Motor neuron (in vitro differentiated cells): Measurements from ENCODE around the gene IL23A. TPM values are rescaled to one million over a fixed set of nuclear protein-coding genes. Genes with fewer than 3 reads are reported as not detected.

Experiments used
- ATAC-seq, 8 experiments: fragments of 200-7000 bp; cut with Tn5 transposase; replicated peaks in 6 of 8; 2 replicates each; pipeline ENCODE4 v1.8.0; 2021; ENCODE audit warnings: mild to moderate bottlenecking in 8 of 8, moderate library complexity in 8 of 8
- H3K27ac ChIP-seq, 2 donors: fragments of 250-450 bp; sonication (Bioruptor Pico); 2 replicates each; pipeline ENCODE4 v1.9.0; 2021; ENCODE audit warnings: antibody characterized with exemption in 2 of 2, mild to moderate bottlenecking in 2 of 2, moderate library complexity in 1 of 2
- H3K4me1 ChIP-seq, 2 donors: fragments of 250-450 bp; sonication (Bioruptor Pico); replicated peaks in 1 of 2; 2 replicates each; pipeline ENCODE4 v1.6.1; 2021; ENCODE audit warnings: antibody characterized with exemption in 2 of 2, mild to moderate bottlenecking in 2 of 2, moderate library complexity in 1 of 2
- H3K4me3 ChIP-seq, 5 donors: fragments of 250-450 bp; sonication (Bioruptor Pico); 2 replicates each; pipeline ENCODE4 v1.9.0; 2021; ENCODE audit warnings: antibody characterized with exemption in 5 of 5, mild to moderate bottlenecking in 5 of 5, moderate library complexity in 4 of 5
- WGBS, 10 experiments: fragments of 450-650 bp; shearing (Covaris generic); methylation state at CpG; one replicate each; pipeline ENCODE4 v1.0.0; 2022; 5-methylcytosine and 5-hydroxymethylcytosine counted together
- in situ Hi-C, 9 experiments: fragments of 400-800 bp; cut with MboI; loops; one replicate each; pipeline ENCODE4 v1.15.0; 2021; ENCODE audit warnings: low sequenced_read_pairs in 9 of 9, low pct_unique_long_range_greater_than_20kb in 2 of 9; ENCODE audit not compliant: unreplicated experiment in 9 of 9
- total RNA-seq, 8 experiments: library from RNA; unstranded; fragments of 300-600 nt; gene quantifications; 2 replicates each; pipeline versions ENCODE4 v1.2.3 to v1.2.4, GENCODE V29; 2022

Gene IL23A
- total RNA-seq, 8 experiments from 2014 or later = 0.28 to 3.8 (median 1.1) TPM

DNA sequence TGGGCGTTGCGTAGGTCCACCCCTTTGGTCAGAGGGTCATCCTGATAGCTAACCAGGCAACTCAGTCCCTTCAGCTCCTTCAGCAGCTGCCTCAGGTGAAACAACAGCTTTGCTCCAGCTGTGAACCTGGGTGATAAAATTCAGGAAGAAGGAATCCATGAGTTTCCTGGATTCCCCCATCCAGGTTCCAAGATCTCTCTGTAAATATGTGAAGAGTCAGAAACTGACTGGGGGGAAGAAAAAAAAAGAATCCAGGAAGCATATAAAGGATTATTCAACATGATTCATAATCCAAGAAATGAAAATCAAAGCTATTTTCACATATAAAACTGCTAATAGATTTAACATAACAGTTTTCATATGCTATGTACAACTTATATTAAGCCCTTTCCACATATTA, 12.6 kb downstream of the IL23A start:
- in situ Hi-C loops = loop anchor here in 2 of 9 experiments (25.0 kb wide), 1 partner anchor 111 kb away; the partner anchor contains the start of genes MIP (in 2 of the 2) and SPRYD4 (in 2 of the 2)
- no peaks in the 10 kb centered on the region for H3K4me1 ChIP-seq
- no peak for ATAC-seq
- no peak overlapping the region for H3K27ac ChIP-seq
- H3K4me3 ChIP-seq = no peak overlapping the region
- WGBS, 10 experiments = 80 to 93% (median 86%) methylated on average over 1 to 2 of the region's 2 CpGs; no CpG with 5 or more reads in 7 of the 10 experiments

DNA sequence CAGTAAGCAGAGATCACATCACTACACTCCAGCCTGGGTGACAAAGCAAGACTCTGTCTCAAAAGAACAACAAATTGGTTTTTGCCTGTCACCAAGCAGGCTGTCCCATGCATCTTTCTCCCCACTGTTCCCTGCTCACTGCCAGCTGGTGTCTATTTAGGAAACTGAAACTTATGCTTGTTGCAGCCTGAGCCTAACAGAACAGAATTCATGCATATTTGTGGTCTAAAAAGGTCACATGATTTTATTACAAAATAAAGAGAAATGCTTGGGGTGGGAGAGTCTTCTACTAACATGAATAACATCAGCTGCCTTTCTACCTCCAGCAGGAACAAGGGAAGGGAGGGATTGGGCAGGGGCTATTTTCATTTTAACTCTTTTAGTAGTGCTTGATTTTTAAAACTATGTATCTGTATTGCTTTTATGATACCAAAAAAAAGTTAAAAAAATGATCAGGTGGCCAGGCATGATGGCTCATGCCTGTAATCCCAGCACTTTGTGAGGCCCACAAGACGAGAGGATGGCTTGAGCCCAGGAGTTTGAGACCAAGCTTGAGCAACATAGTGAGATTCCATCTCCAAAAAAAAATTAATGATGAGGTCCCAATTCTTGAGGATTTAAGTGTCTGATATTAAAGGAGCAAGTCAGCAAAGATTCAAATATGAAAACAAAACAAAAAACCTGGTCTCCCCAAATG, 20.3 kb downstream of the IL23A start:
- 0 to 10% (median 0%) methylated on average over 1 of the region's 1 CpG; no CpG with 5 or more reads in 5 of the 10 experiments for WGBS, 10 experiments
- H3K4me3 ChIP-seq = peak overlapping the region; percentile 58 to 81 (median 65)
- in situ Hi-C loops = loop anchor here in 2 of 9 experiments (25.0 kb wide), 1 partner anchor 103 kb away; the partner anchor contains the start of genes MIP (in 2 of the 2) and SPRYD4 (in 2 of the 2)
- H3K4me1 ChIP-seq = peaks cover 3 to 14% of the 10 kb centered on the region in 2 donors
- no peak overlapping the region for H3K27ac ChIP-seq
- ATAC-seq = peak in 3 of 8 experiments; percentile 12 to 19 (median 14)

DNA sequence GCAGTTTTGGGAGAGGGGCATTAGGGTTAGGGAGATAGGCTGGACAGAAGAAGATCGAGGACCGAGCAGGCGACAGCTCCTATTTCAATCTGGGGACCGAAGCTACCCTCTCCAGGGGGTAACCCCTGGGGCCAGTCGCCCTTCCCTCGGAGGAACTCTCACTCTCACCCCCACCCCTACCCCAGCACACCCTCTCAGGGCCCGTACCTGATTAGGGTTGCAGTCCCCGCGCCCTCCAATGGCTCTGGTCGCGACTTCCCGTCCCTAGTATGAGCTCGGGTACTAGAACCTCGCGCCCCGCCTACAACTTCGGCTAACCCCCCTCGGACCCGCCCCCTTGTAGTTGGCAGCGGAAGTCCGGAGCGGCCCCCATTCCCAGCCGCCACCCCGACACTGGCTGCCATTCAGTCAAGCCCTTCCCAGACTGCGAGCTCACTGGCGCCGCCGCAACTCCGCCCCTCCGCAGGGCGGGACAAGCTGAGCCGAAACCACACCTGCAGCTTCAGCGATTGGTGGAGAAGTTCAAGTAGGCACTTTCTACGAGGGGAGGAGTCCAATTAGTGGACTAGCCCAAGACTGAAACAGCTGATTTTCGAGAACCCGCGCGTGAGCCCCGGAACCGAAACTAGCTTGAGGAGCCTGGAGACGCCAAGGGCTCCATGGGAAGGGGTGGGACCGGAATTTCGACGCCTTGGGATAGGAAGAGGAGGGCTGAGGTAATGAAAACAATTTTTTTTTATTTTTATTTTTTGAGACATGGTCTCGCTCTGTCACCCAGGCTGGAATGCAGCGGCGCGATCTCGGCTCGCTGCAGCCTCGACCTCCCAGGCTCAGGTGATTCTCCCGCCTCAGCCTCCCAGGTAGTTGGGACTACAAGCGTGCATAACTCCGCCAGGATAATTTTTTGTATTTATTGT, 21.4 kb downstream of the IL23A start, which contains the start of gene STAT2:
Gene STAT2, minus strand, starts transcription at position 257 of the 917 bp plus-strand sequence. CDS start 3,536 bp downstream, outside the sequence.
- H3K27ac ChIP-seq = peak within 1 kb of the TSS; percentile 53 to 64

DNA sequence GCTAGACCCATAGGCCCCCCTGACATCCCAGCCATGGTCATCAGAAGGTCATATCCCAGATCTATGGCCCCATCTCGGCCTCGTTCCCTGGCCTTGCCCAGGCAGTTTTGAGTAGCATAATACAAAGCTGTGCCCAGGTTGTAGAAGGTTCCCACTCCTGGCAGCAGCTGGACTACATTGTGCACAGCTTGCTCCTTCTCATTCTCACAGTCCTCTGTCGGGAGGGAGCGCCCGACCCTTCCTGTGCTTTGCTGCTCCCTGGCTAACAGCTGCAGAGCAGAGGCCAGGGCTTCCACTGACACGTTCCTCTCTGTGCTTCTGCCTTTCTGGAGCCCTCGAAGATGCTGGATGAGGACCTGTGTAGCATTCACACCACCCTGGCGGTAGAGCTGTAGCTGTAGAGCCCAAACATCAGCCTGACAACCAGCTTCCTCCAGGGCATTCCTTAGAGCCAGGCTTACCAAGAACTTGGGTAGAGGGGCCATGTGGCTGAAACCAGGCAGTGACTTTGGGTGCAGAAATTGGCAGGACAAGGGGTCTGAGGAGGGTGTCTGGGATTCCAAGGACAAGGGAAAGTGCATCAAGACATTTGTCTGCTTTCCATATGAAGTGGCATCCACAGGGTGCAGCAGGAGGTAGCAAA, 22.9 kb downstream of the IL23A start:
- ATAC-seq = no peak
- in situ Hi-C loops = loop anchor here in 2 of 9 experiments (25.0 kb wide), 1 partner anchor 101 kb away; the partner anchor contains the start of genes MIP (in 2 of the 2) and SPRYD4 (in 2 of the 2)
- 20 to 100% (median 50%) methylated on average over 1 to 3 of the region's 8 CpGs; no CpG with 5 or more reads in 5 of the 10 experiments for WGBS, 10 experiments

More for the DNA sequence above, 21.4 kb downstream of the IL23A start, which contains the start of gene STAT2:
- in situ Hi-C loops = loop anchor here in 2 of 9 experiments (25.0 kb wide), 1 partner anchor 102 kb away; the partner anchor contains the start of genes MIP (in 2 of the 2) and SPRYD4 (in 2 of the 2)
- Histone ChIP-seq H3K4me3 (peak within 1 kb of the TSS; percentile 58 to 81 (median 65)), H3K4me1 (peaks cover 3 to 14% of the 10 kb centered on the region in 2 donors)
- ATAC-seq = peak; percentile 87 to 97 (median 96)
- WGBS, 10 experiments = 0 to 1% (median 0%) methylated on average over 3 to 12 of the region's 54 CpGs; no CpG with 5 or more reads in 5 of the 10 experiments

GRCh38 chr12:56362130-56363059, 23.7 kb downstream of the IL23A start, which contains the start of gene APOF:
Gene APOF (minus strand): TSS chr12:56362857. CDS start chr12:56362745, 112 bp downstream.
- in situ Hi-C loops = loop anchor here in 2 of 9 experiments (25.0 kb wide), 1 partner anchor 100 kb away; the partner anchor contains the start of genes MIP (in 2 of the 2) and SPRYD4 (in 2 of the 2)
- no peak for ATAC-seq
- WGBS, 10 experiments = 7 to 100% (median 80%) methylated on average over 1 to 4 of the region's 10 CpGs; no CpG with 5 or more reads in 3 of the 10 experiments

More for the DNA sequence above, 22.9 kb downstream of the IL23A start:
- peaks cover 3 to 14% of the 10 kb centered on the region in 2 donors for H3K4me1 ChIP-seq
- no peak overlapping the region for H3K4me3 ChIP-seq
- H3K27ac ChIP-seq = no peak overlapping the region

DNA sequence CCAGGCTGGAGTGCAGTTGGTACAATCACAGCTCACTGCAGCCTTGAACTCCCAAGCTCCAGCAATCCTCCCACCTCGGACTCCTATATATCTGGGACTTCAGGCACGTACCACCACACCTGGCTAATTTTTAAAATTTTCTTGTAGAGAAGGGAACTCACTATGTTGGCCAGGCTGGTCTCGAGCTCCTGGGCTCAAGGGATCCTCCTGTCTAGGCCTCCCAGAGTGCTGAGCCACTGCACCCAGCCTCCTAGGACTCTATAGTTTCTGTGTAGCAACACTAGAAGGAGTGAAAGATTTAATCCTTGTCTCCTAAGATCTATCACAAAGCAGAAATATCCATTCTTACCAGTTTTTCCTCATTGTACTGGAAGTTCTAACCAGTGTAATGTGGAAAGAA, 28.3 kb downstream of the IL23A start:
- H3K27ac ChIP-seq = no peak overlapping the region
- no peak overlapping the region for H3K4me3 ChIP-seq
- 14 to 83% (median 59%) methylated on average over 1 to 3 of the region's 3 CpGs; no CpG with 5 or more reads in 4 of the 10 experiments for WGBS, 10 experiments
- no peak for ATAC-seq
- in situ Hi-C loops = loop anchor here in 2 of 9 experiments (25.0 kb wide), 1 partner anchor 95 kb away; the partner anchor contains the start of genes MIP (in 2 of the 2) and SPRYD4 (in 2 of the 2)
- H3K4me1 ChIP-seq = no peaks in the 10 kb centered on the region

More at GRCh38 chr12:56362130-56363059, 23.7 kb downstream of the IL23A start, which contains the start of gene APOF:
- Histone ChIP-seq H3K27ac (no peak within 1 kb of the TSS), H3K4me1 (peaks cover 3 to 14% of the 10 kb centered on the region in 2 donors), H3K4me3 (no peak within 1 kb of the TSS)

DNA sequence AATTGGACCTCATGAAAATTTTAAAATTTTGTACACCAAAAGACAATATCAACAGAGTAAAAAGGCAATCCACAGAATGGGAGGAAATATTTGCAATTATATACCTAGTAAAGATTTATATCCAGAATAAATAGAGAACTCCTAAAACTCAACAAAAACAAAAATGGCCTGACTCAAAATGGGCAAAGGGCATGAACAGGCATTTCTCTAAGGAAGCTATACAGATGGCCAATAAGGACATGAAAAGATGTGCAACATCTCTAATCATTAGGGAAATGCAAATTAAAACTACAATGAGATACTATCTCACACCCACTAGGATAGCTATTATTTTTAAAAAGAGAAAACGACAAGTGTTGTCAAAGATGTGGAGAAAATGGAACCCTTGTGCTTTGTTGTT, 34.8 kb downstream of the IL23A start:
- Histone ChIP-seq H3K4me1 (peaks cover 0 to 4% of the 10 kb centered on the region in 2 donors), H3K27ac (no peak overlapping the region), H3K4me3 (no peak overlapping the region)
- in situ Hi-C loops = loop anchor here in 2 of 9 experiments (25.0 kb wide), 1 partner anchor 89 kb away; the partner anchor contains the start of genes MIP (in 2 of the 2) and SPRYD4 (in 2 of the 2)
- no peak for ATAC-seq
- WGBS, 10 experiments = 14 to 100% (median 100%) methylated on average over 1 of the region's 1 CpG; no CpG with 5 or more reads in 2 of the 10 experiments

- H3K4me3 ChIP-seq = no peak overlapping the region
- no peak overlapping the region for H3K27ac ChIP-seq
- peak in 3 of 8 experiments; percentile 36 to 84 (median 69) for ATAC-seq
- 22 to 100% (median 84%) methylated on average over 1 to 5 of the region's 7 CpGs for WGBS, 10 experiments
- in situ Hi-C loops = loop anchor here in 2 of 9 experiments (25.0 kb wide), 1 partner anchor 87 kb away; the partner anchor contains the start of genes MIP (in 2 of the 2) and SPRYD4 (in 2 of the 2)
- H3K4me1 ChIP-seq = peaks cover 0 to 4% of the 10 kb centered on the region in 2 donors
Observed at GRCh38 chr12:56374726-56375597, 36.3 kb downstream of the IL23A start.

DNA sequence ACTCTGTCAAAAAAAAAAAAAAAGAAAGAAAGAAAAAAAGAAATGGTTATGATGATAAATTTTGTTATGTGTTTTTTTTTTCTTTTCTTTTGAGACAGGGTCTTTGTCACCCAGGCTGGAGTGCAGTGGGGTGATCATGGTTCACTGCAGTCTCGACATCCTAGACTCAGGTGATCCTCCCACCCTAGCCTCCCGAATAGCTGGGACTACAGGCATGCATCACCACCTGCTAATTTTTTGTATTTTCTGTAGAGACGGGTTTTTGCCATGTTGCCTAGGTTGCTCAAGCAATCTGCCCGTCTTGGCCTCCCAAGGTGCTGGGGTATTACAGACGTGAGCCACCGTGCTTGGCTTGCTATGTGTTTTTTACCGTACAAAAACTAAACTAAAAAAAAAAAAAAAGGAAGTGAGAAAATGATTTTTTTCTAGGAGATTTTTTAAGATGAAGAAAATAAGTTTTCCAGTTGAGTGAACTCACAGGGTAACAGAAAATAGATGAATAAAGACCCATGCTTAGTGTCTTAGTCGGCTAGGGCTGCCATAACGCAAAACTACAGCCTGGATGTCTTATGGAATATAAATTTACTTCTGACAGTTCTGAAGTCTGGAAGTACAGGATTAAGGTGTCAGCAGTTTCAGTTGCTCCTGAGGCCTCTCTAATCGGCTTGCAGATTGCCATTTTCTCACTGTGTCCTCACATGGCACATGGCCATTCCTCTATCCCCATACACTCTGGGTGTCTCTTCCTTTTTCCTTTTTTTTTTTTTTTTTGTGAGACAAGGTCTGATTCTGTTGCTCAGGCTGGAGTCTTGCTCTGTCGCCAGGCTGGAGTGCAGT, 37.1 kb downstream of the IL23A start:
- peaks cover 0 to 4% of the 10 kb centered on the region in 2 donors for H3K4me1 ChIP-seq
- no peak for ATAC-seq
- 32 to 93% (median 74%) methylated on average over 2 to 10 of the region's 11 CpGs; no CpG with 5 or more reads in 2 of the 10 experiments for whole genome bisulfite sequencing, 10 experiments
- H3K4me3 ChIP-seq = no peak overlapping the region
- no peak overlapping the region for H3K27ac ChIP-seq
- in situ Hi-C loops = no loop called here
